ENCODE data around the gene AADACL2. TPM values are rescaled to one million over a fixed set of nuclear protein-coding genes. Genes with fewer than 3 reads are reported as not detected.

The AADACL2 gene
- polyA plus RNA-seq, 1 of the 3 experiments (the other 2 are of a cell fraction), result not detected

GRCh38 chr3:151750181-151750580 lies 16.5 kb downstream of the AADACL2 start:
- Histone ChIP-seq H3K9me2 (no peaks in the 10 kb centered on the region), H3K9ac (no peak overlapping the region), H3K79me2 (ENCODE audit: insufficient read depth) (no peaks in the 10 kb centered on the region), H4K20me1 (ENCODE audit: insufficient read depth) (no peaks in the 10 kb centered on the region), H3K9me3 (peaks cover 3% of the 10 kb centered on the region; the same call in 1 of the 2 replicates), H3K27ac (ENCODE audit: low read depth in 2 of 2, low read length in 1 of 2) (no peak overlapping the region), H3K4me1 (ENCODE audit: control insufficient read depth in 1 of 2, insufficient read depth in 2 of 2, low read depth in 1 of 2, low read length in 1 of 2) (no peaks in the 10 kb centered on the region), H3K4me3 (ENCODE audit: low read depth in 2 of 2, low read length in 1 of 2) (no peak overlapping the region), H2AFZ (ENCODE audit: low read depth) (no peak overlapping the region), H3K4me2 (no peak overlapping the region), H3K27me3 (ENCODE audit: insufficient read depth) (no peaks in the 10 kb centered on the region), H3K36me3 (replicated peaks in 1 of 2; ENCODE audit: control insufficient read depth in 1 of 2, insufficient read depth in 2 of 2, low read length in 1 of 2) (peaks cover 0 to 36% of the 10 kb centered on the region in 2 experiments), H3F3A (replicated peaks; ENCODE audit: insufficient read depth) (peaks cover 13% of the 10 kb centered on the region)
- ChIA-PET CTCF (interaction anchor here (1.6 kb wide), 1 partner anchor 11 kb away, joined by 4 read pairs; no protein-coding TSS in a partner anchor), POLR2A (no interaction called here)
- WGBS (ENCODE audit: low lambda C conversion rate), result 41% methylated on average over 6 of the region's 6 CpGs
- TF ChIP-seq RAD21 (IDR thresholded peaks at IDR 0.05; ENCODE audit: low read length) (no peak), IRF3 (IDR thresholded peaks at IDR 0.05; ENCODE audit: low read depth, low read length) (no peak), TCF12 (IDR thresholded peaks at IDR 0.05) (no peak), NRF1 (IDR thresholded peaks at IDR 0.05; ENCODE audit: low read depth, low read length) (no peak), SIN3A (IDR thresholded peaks at IDR 0.05; ENCODE audit: borderline replicate concordance, low read depth, low read length) (no peak)
- no peak for DNase-seq

GRCh38 chr3:151750678-151751077 lies 17.0 kb downstream of the AADACL2 start:
- no peaks in the 10 kb centered on the region for H3K27me3 ChIP-seq (ENCODE audit: insufficient read depth)
- no peak overlapping the region for H3K4me2 ChIP-seq
- peaks cover 13% of the 10 kb centered on the region for H3F3A ChIP-seq (replicated peaks; ENCODE audit: insufficient read depth)
- CTCF ChIA-PET, result interaction anchor here (1.6 kb wide), 1 partner anchor 11 kb away, joined by 4 read pairs; no protein-coding TSS in a partner anchor
- H3K27ac ChIP-seq (ENCODE audit: low read depth in 2 of 2, low read length in 1 of 2), result no peak overlapping the region
- H3K9me3 ChIP-seq, result peaks cover 3% of the 10 kb centered on the region; the same call in 1 of the 2 replicates
- POLR2A ChIA-PET, result no interaction called here
- TF ChIP-seq NFIC (IDR thresholded peaks at IDR 0.05; ENCODE audit: borderline replicate concordance) (no peak), NRF1 (IDR thresholded peaks at IDR 0.05; ENCODE audit: low read depth, low read length) (no peak), SMC3 (IDR thresholded peaks at IDR 0.05; ENCODE audit: low read depth, low read length) (no peak), FOXM1 (IDR thresholded peaks at IDR 0.05; ENCODE audit: low read depth) (no peak), CTCF (IDR thresholded peaks at IDR 0.05) (no peak)
- H2AFZ ChIP-seq (ENCODE audit: low read depth), result no peak overlapping the region
- 46% methylated on average over 2 of the region's 2 CpGs for WGBS (ENCODE audit: low lambda C conversion rate)
- H3K36me3 ChIP-seq (replicated peaks in 1 of 2; ENCODE audit: control insufficient read depth in 1 of 2, insufficient read depth in 2 of 2, low read length in 1 of 2), result peaks cover 0 to 38% of the 10 kb centered on the region in 2 experiments
- H3K4me3 ChIP-seq (ENCODE audit: low read depth in 2 of 2, low read length in 1 of 2), result no peak overlapping the region
- DNase-seq, result no peak
- H3K4me1 ChIP-seq (ENCODE audit: control insufficient read depth in 1 of 2, insufficient read depth in 2 of 2, low read depth in 1 of 2, low read length in 1 of 2), result no peaks in the 10 kb centered on the region
- no peaks in the 10 kb centered on the region for H4K20me1 ChIP-seq (ENCODE audit: insufficient read depth)
- no peak overlapping the region for H3K9ac ChIP-seq
- H3K79me2 ChIP-seq (ENCODE audit: insufficient read depth), result no peaks in the 10 kb centered on the region
- H3K9me2 ChIP-seq, result no peaks in the 10 kb centered on the region

- WGBS (ENCODE audit: low lambda C conversion rate), result 0% methylated on average over 1 of the region's 1 CpG
- peaks cover 13% of the 10 kb centered on the region for H3F3A ChIP-seq (replicated peaks; ENCODE audit: insufficient read depth)
- H3K4me2 ChIP-seq, result no peak overlapping the region
- no peak overlapping the region for H3K27ac ChIP-seq (ENCODE audit: low read depth in 2 of 2, low read length in 1 of 2)
- no peaks in the 10 kb centered on the region for H3K9me2 ChIP-seq
- POLR2A ChIA-PET, result no interaction called here
- H3K9me3 ChIP-seq, result peaks cover 3% of the 10 kb centered on the region; the same call in 1 of the 2 replicates
- H4K20me1 ChIP-seq (ENCODE audit: insufficient read depth), result no peaks in the 10 kb centered on the region
- H2AFZ ChIP-seq (ENCODE audit: low read depth), result no peak overlapping the region
- no peak overlapping the region for H3K4me3 ChIP-seq (ENCODE audit: low read depth in 2 of 2, low read length in 1 of 2)
- no peaks in the 10 kb centered on the region for H3K79me2 ChIP-seq (ENCODE audit: insufficient read depth)
- no peak overlapping the region for H3K9ac ChIP-seq
- DNase-seq, result no peak
- TF ChIP-seq YY1 (IDR thresholded peaks at IDR 0.05; ENCODE audit: low read depth), result no peak
- H3K27me3 ChIP-seq (ENCODE audit: insufficient read depth), result no peaks in the 10 kb centered on the region
- H3K36me3 ChIP-seq (replicated peaks in 1 of 2; ENCODE audit: control insufficient read depth in 1 of 2, insufficient read depth in 2 of 2, low read length in 1 of 2), result peaks cover 0 to 38% of the 10 kb centered on the region in 2 experiments
- no peaks in the 10 kb centered on the region for H3K4me1 ChIP-seq (ENCODE audit: control insufficient read depth in 1 of 2, insufficient read depth in 2 of 2, low read depth in 1 of 2, low read length in 1 of 2)
- CTCF ChIA-PET, result no interaction called here
These were observed 17.4 kb downstream of the AADACL2 start for GRCh38 chr3:151751161-151751560.
